GM23338 (cell line): ENCODE data around the gene SZT2.

ENCODE experiments used
- CREB1 ChIP-seq: fragments of 250-450 bp; sonication (Bioruptor Pico); IDR thresholded peaks from 2 replicates; pipeline ENCODE4 v1.5.0; 2020; ENCODE audit warnings: low read depth, mild to moderate bottlenecking, moderate library complexity
- CTCF ChIP-seq, 2 experiments: fragments of 200-600 bp in 1 of 2; sonication (generic) in 1 of 2; conservative IDR thresholded peaks; 2 replicates each; pipeline versions ENCODE4 v1.5.1 to v1.6.1; 2016 to 2017; ENCODE audit warnings: antibody characterized with exemption in 2 of 2, low read depth in 2 of 2, mild to moderate bottlenecking in 2 of 2, moderate library complexity in 1 of 2
- ETS1 ChIP-seq: IDR thresholded peaks from 2 replicates; pipeline ENCODE4 v1.6.1; 2016; ENCODE audit warnings: antibody characterized with exemption
- EZH2 ChIP-seq: fragments of 200-600 bp; sonication (generic); IDR thresholded peaks from one replicate; pipeline ENCODE4 v1.8.0; 2017; ENCODE audit warnings: antibody characterized with exemption, mild to moderate bottlenecking, low read depth; ENCODE audit not compliant: unreplicated experiment
- EZH2phosphoT487 ChIP-seq: fragments of 200-600 bp; sonication (generic); IDR thresholded peaks from one replicate; pipeline ENCODE4 v1.8.1; 2018; ENCODE audit warnings: antibody characterized with exemption; ENCODE audit not compliant: unreplicated experiment
- JUNB ChIP-seq: IDR thresholded peaks from one replicate; pipeline ENCODE4 v1.6.1; 2016; ENCODE audit warnings: antibody characterized with exemption; ENCODE audit not compliant: unreplicated experiment
- NANOG ChIP-seq: IDR thresholded peaks from 2 replicates; pipeline ENCODE4 v1.6.1; 2016; ENCODE audit warnings: antibody characterized with exemption, borderline replicate concordance
- POLR2AphosphoS5 ChIP-seq: IDR thresholded peaks from 2 replicates; pipeline ENCODE4 v1.6.1; 2016; ENCODE audit warnings: antibody characterized with exemption, low read depth
- REST ChIP-seq: IDR thresholded peaks from one replicate; pipeline ENCODE4 v1.6.1; 2018; ENCODE audit warnings: antibody characterized with exemption; ENCODE audit not compliant: unreplicated experiment
- STAT1 ChIP-seq: IDR thresholded peaks from one replicate; pipeline ENCODE4 v1.6.1; 2016; ENCODE audit warnings: antibody characterized with exemption; ENCODE audit not compliant: unreplicated experiment
- ZNF114 ChIP-seq: fragments of 250-450 bp; sonication (Bioruptor Pico); IDR thresholded peaks from 2 replicates; pipeline ENCODE4 v1.5.0; 2020; ENCODE audit warnings: mild to moderate bottlenecking, moderate library complexity
- ZNF331 ChIP-seq: fragments of 250-450 bp; sonication (Bioruptor Pico); IDR thresholded peaks from 2 replicates; pipeline ENCODE4 v1.5.0; 2020; ENCODE audit warnings: low read depth, mild to moderate bottlenecking, moderate library complexity

- no peak for TF ChIP-seq CTCF (conservative IDR thresholded peaks at IDR 0.05; ENCODE audit: low read depth in 2 of 2)
- TF ChIP-seq EZH2, result no peak
- no peak for TF ChIP-seq JUNB
- no peak for TF ChIP-seq ETS1
- no peak for TF ChIP-seq POLR2AphosphoS5
- no peak for TF ChIP-seq EZH2phosphoT487
- no peak for TF ChIP-seq REST
- no peak for TF ChIP-seq CREB1 (CRISPR knock-in tag)
- no peak for TF ChIP-seq STAT1
- TF ChIP-seq NANOG, result no peak
- no peak for TF ChIP-seq ZNF331 (CRISPR knock-in tag)
- TF ChIP-seq ZNF114 (CRISPR knock-in tag), result no peak
Measured at GRCh38 chr1:43395523-43395922, 5.8 kb downstream of the SZT2 start.
